ENCODE results near the gene PIM3.

The PIM3 gene

DNA sequence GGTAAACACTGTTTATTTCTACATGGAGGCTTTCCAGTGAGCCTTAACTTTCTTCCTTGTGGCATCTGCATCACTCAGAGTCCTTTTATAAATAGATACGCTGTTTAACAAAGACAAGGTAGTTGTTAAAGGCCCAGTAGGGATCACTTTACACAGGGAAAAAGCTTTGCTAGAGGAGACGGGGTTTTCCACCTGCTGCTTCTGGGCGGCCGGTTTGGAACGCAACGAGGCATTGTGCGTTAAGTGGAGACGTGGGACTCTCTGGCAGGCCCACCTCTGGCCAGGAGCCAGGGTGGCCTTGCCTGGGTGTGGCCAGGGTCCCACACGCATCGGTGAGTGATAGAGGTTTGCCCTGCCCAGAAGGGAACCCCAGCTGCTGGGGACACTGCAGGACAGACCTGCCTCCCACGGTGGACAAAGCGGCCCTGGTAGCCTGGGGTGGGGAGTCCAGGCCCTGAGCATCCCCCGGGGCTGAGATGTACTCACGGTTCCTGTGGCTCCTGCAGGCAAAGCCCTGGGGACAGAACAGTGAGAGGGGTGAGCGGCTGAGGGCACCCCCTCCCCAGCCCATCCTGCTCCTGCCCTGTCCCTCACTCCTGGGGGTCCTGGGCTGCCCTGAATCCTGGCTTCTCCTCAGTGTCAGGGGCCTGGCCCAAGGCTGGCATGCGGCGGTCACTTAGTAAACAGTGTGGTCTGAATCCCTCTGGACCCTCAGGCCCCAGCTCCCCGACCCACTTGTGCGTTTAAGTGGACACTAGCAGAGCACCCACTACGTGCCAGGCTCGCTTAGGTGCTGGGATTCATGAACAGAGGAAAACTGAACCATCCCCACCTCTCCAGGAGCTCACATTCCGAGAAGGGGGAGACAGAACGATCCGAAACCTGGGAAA, 47.8 kb downstream of the PIM3 start:
- DNase-seq = no peak

DNA sequence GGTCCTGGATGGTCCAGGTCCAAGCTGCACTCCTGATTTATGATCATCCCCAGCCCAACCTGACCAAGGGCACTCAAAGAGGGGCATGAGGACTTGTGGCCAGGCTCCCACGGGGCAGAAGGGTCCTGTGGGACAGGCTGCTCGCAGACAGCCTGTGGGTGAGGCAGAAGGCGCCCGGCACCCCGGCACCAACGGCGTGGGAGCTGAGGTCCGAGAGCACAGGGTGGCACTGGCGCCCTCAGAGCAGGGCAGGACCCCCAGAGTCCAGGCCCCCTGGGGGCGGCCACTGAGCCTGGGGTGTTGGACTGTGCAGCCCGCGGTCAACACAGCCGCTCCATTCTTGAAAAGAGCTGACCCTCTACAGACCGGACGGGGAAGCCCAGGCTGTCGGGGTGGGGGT, 48.7 kb downstream of the PIM3 start:
- DNase-seq = no peak

DNA sequence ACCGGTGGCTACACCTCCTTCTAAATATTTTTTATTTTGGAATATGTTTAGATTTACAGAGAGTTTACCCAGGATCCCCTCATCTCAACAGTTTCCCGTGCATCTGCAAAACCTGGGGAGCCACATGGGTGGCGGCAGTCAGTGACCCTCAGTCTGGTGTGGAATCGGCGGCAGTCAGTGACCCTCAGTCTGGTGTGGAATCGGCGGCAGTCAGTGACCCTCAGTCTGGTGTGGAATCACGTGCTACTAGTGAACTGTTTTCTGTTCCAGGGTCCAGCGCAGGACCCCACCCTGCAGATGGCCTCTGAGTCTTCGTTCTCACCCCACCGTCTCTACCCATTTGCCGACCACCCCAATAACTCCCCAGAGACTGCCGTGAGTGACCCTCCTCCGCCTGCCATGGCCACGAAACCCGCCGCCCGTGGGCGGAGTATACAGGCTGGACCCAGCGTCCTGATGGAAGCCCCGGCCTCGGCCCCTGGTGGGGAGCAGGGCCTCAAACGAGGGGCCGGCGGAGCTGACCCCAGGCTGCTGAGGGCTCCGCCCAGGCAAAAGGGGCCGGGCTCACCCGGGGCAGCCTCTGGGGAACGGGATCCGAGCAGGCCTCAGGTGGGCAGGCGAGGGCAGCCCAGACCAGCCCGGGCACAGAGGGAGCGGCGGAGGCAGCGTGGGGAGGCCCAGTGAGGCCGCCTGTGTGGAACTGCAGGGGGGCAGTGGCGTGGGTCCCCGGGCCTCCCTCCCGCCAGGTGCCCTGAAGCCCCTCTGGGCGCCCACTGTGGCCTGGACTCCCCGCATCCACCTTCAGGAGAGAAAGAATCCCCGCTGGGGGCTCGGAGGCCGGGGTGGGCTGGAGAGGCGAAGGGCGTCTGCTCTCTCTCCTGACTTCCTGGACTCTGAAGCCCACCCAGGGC, 49.4 kb downstream of the PIM3 start:
- DNase-seq = no peak

DNA sequence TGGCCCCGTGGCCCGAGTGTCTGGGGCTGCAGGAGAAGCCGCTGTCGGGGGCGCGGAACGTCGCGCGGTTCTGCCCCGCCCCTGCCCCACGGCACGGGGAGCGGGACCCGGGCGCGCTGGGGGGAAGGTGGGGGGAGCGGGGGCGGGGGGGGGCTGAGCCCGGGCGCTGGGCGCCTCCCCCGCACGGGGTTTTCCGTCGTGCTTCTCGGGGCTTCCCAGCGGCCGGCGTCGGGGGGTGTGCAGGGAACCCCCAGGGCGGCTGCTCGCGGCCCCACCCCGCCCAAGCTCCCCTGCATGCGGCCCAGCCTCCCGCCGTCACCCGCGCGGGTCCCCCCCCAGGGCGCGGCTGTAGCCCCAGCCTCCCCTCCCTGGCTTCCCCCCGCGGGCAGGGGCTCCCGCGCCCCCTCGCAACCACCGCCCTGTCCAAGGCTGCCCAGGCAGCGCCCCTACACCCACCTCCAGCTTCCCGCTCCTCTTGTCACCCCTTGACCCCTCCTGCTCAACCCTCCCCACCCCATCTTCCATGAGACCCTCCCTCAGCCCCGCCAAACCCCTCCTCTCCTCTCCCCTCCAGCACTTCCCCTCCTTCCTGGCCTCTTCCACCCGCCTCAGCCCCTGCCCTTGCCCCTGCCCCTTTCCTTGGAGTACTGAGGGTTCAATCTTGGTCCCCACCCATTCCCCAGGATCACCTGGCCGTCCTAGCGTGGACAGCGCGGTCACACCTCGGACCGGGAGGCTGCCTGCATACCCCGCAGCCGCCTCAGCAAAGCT, 50.3 kb downstream of the PIM3 start:
- no peak for DNase-seq

DNA sequence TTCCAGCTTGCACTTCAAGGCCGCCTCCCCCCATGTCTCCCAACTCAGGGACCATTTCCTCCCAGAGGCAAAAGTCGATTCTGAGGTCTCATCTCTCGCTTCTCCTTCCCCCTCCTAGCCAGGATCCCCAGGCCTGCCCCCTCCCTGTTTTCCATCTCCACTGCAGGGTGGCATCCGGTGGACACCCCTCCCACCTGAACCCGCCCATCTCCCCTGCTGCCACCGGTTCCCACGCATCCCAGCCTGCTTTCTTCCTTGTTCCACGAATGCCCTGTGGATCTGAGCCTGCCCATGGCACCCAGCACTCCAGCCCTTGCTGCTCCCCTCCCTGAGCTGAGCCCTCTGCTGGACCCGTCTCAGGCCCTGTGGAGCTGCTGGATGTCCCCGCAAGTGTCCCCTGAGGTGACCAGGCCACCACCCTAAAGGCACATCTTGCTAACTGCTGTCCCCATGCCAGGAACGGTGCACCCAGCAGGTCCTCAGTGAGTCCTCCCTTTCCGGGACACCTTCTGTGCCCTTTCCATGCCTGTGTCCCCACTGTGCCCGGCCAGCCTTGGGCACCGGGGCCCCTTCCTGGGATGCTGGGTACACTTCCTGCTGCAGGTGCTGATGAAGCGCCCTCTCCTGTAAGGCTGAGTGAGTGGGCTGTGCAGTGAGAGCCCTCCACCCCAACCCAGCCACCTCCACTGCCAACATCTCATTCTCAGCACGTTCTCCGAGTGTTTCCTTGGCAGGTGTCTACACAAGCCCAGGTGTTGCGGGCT, 51.1 kb downstream of the PIM3 start:
- no peak for DNase-seq

DNA sequence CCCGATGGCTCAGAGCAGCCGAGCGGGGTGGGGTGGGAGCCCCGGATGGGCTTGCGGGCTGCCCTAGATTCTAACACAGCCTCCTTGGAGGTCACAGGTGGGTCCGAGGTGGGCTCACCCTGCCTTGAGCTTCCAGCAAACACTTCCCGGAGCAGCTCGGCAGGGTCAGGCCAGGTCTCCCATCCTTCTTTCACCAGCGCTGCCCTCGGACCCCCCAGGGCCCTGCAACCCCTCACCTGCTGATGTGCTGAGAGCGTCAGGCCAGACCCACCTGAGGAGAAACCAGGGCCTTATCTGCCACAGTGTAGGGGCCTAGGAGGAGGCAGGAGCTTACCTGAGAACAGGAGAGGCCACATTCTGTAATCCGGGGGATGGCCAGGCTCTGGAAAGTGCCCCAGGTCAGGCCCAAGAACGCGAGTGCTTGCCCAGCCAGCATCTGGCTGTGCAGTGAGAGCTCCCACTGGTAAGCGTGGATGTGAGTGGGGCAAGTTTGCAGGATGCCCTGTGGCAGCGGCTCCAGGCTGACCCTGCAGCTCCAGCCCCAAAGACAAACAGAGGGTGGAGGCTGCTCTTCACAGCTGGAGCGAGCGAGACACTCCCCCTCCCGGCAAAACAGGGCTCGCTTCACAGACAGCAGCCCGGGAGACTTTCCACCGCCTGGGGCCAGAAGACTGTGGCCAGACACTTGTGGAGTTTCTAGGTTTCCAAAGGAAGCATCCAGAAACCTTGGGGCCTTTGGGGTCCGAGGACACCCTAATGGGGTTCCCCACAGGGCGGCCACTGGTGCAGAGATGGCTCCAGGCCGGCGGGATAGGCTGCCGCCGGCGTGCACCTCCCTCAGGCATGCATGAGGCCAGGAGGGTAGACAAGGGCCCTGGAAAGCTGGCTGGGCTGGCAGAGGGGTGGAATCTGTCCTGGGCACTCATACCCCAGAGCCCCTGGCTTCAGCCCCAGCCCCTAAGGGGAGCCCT, 51.9 kb downstream of the PIM3 start, which contains the start of gene IL17REL:
Gene IL17REL (minus strand): TSS at position 555 of the 971 bp plus-strand sequence. CDS start 119 bp downstream, at position 436.
- DNase-seq = peak in 1 of 2 experiments; percentile 11
